ENCODE results near the gene TMEM119.
"Not testable (repeated sequence)": the region's sequence is repeated elsewhere in the genome, so short reads cannot be mapped to it uniquely, and the experiment has no call there.

The TMEM119 gene

GRCh38 chr12:108598553-108599250, 818 bp upstream of the TMEM119 start:
- DNase-seq, result no peak

GRCh38 chr12:108596854-108597558, 878 bp downstream of the TMEM119 start:
- no peak for DNase-seq

GRCh38 chr12:108595711-108596647, 1.9 kb downstream of the TMEM119 start:
- DNase-seq, result no peak

- no peak for DNase-seq
Measured at GRCh38 chr12:108594960-108595710, 2.7 kb downstream of the TMEM119 start.

GRCh38 chr12:108594323-108594903, 3.5 kb downstream of the TMEM119 start:
- no peak for DNase-seq

- DNase-seq, result no peak
Measured at GRCh38 chr12:108592033-108592909, 5.6 kb downstream of the TMEM119 start.

GRCh38 chr12:108591267-108591980, 6.5 kb downstream of the TMEM119 start:
- no peak for DNase-seq

GRCh38 chr12:108590463-108590862, 7.4 kb downstream of the TMEM119 start:
- DNase-seq, result not testable (repeated sequence)

- no peak for DNase-seq
Measured at GRCh38 chr12:108589840-108590229, 8.0 kb downstream of the TMEM119 start.

GRCh38 chr12:108589028-108589839, 8.7 kb downstream of the TMEM119 start:
- DNase-seq, result no peak

- DNase-seq, result no peak
Measured at GRCh38 chr12:108587826-108588225, 10.1 kb downstream of the TMEM119 start.

GRCh38 chr12:108586306-108586705, 11.6 kb downstream of the TMEM119 start:
- no peak for DNase-seq

- DNase-seq, result no peak
Measured at GRCh38 chr12:108585864-108586263, 12.0 kb downstream of the TMEM119 start.

- no peak for DNase-seq
Measured at GRCh38 chr12:108584456-108585065, 13.3 kb downstream of the TMEM119 start.

GRCh38 chr12:108583991-108584390, 13.9 kb downstream of the TMEM119 start:
- no peak for DNase-seq

- DNase-seq, result no peak
Measured at GRCh38 chr12:108582978-108583770, 14.7 kb downstream of the TMEM119 start.

GRCh38 chr12:108582509-108582908, 15.4 kb downstream of the TMEM119 start:
- no peak for DNase-seq

Measured in CD4-positive, alpha-beta T cell treated with Interleukin-15 for 1 hour (primary cell).